Osteocyte (in vitro differentiated cells): ENCODE data around the gene FAM131A. TPM values are rescaled to one million over a fixed set of nuclear protein-coding genes. Genes with fewer than 3 reads are reported as not detected.
A peak's percentile ranks its signal among the peaks of the same experiment; 100 is the strongest.

Source experiments
- DNase-seq: peaks from one replicate; pipeline ENCODE4 v3.0.0; 2021; ENCODE audit warnings: mixed read lengths; ENCODE audit not compliant: unreplicated experiment; ENCODE audit errors: extremely low spot score
- H3K27ac Mint-ChIP-seq: one replicate; pipeline ENCODE4 v1.8.0; 2021; ENCODE audit warnings: mild to moderate bottlenecking, mixed read lengths; ENCODE audit not compliant: unreplicated experiment
- H3K27me3 Mint-ChIP-seq: one replicate; pipeline ENCODE4 v1.8.0; 2021; ENCODE audit warnings: mixed read lengths; ENCODE audit not compliant: unreplicated experiment
- H3K36me3 Mint-ChIP-seq: one replicate; pipeline ENCODE4 v1.8.0; 2021; ENCODE audit warnings: mixed read lengths; ENCODE audit not compliant: unreplicated experiment
- H3K4me1 Mint-ChIP-seq: one replicate; pipeline ENCODE4 v1.8.0; 2021; ENCODE audit warnings: mixed read lengths; ENCODE audit not compliant: unreplicated experiment
- H3K4me3 Mint-ChIP-seq: one replicate; pipeline ENCODE4 v1.8.0; 2021; ENCODE audit warnings: mild to moderate bottlenecking, moderate library complexity, mixed read lengths; ENCODE audit not compliant: unreplicated experiment
- H3K9me3 Mint-ChIP-seq: one replicate; pipeline ENCODE4 v1.8.0; 2021; ENCODE audit warnings: mixed read lengths; ENCODE audit not compliant: unreplicated experiment
- CTCF ChIP-seq: fragments of 200-600 bp; sonication (generic); IDR thresholded peaks from 2 replicates; pipeline ENCODE4 v1.5.0; 2021; ENCODE audit warnings: antibody characterized with exemption, mild to moderate bottlenecking, moderate library complexity
- total RNA-seq: library from RNA; stranded (reverse); gene quantifications from 2 replicates; pipeline ENCODE4 v1.2.1, GENCODE V29; 2021

Gene FAM131A
- total RNA-seq, 1 donor from 2014 or later: 11.3 TPM

- no peaks in the 10 kb centered on the region for H3K27me3 Mint-ChIP-seq
- no peaks in the 10 kb centered on the region for H3K9me3 Mint-ChIP-seq
- peak; percentile 98 for DNase-seq
- peaks cover 14% of the 10 kb centered on the region for H3K36me3 Mint-ChIP-seq
- H3K27ac Mint-ChIP-seq: peak within 1 kb of the TSS; percentile 82
- no peak for TF ChIP-seq CTCF
- peak within 1 kb of the TSS; percentile 82 for H3K4me3 Mint-ChIP-seq
- peaks cover 31% of the 10 kb centered on the region for H3K4me1 Mint-ChIP-seq
Observed at GRCh38 chr3:184314363-184314699, 23.1 kb upstream of the FAM131A start, which contains the start of gene EIF4G1. TSS of gene EIF4G1 (plus strand) at chr3:184314606. CDS start at chr3:184315797, 1,191 bp downstream.

GRCh38 chr3:184314700-184315542 is 22.5 kb upstream of the FAM131A start:
- DNase-seq: peak; percentile 91
- H3K27ac Mint-ChIP-seq: peak overlapping the region; percentile 81
- peak overlapping the region; percentile 82 for H3K4me3 Mint-ChIP-seq
- peaks cover 37% of the 10 kb centered on the region for H3K4me1 Mint-ChIP-seq
- H3K36me3 Mint-ChIP-seq: peaks cover 13% of the 10 kb centered on the region
- TF ChIP-seq CTCF: no peak
- no peaks in the 10 kb centered on the region for H3K9me3 Mint-ChIP-seq
- no peaks in the 10 kb centered on the region for H3K27me3 Mint-ChIP-seq

DNA sequence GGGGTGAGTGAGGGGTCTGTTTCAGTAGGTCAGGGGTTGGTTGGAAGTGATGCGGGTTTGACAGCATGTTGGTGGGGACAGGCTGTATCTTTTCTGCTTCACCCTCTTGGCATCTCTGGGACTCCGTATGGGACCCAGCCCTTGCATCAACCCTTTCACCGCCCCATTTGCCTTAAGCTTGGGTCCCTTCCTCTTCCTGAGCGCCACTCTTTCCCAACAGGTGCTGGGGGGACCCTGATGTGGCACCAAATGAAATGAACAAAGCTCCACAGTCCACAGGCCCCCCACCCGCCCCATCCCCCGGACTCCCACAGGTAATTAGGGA is 21.9 kb upstream of the FAM131A start:
- TF ChIP-seq CTCF: no peak
- DNase-seq: no peak
- H3K36me3 Mint-ChIP-seq: peaks cover 13% of the 10 kb centered on the region
- H3K9me3 Mint-ChIP-seq: no peaks in the 10 kb centered on the region
- peak overlapping the region; percentile 79 for H3K4me3 Mint-ChIP-seq
- peak overlapping the region; percentile 81 for H3K27ac Mint-ChIP-seq
- H3K4me1 Mint-ChIP-seq: peaks cover 41% of the 10 kb centered on the region
- no peaks in the 10 kb centered on the region for H3K27me3 Mint-ChIP-seq

- Mint-ChIP-seq H3K4me3 (peak overlapping the region; percentile 79), H3K27me3 (no peaks in the 10 kb centered on the region), H3K4me1 (peaks cover 43% of the 10 kb centered on the region), H3K9me3 (no peaks in the 10 kb centered on the region), H3K36me3 (peaks cover 18% of the 10 kb centered on the region), H3K27ac (peak overlapping the region; percentile 75)
- TF ChIP-seq CTCF: no peak
- DNase-seq: no peak
Observed at GRCh38 chr3:184315871-184316661, 21.3 kb upstream of the FAM131A start.

GRCh38 chr3:184316792-184317191 is 20.6 kb upstream of the FAM131A start:
- Mint-ChIP-seq H3K9me3 (no peaks in the 10 kb centered on the region), H3K27me3 (no peaks in the 10 kb centered on the region), H3K4me3 (peak overlapping the region; percentile 79), H3K27ac (peak overlapping the region; percentile 75), H3K36me3 (peaks cover 25% of the 10 kb centered on the region), H3K4me1 (peaks cover 43% of the 10 kb centered on the region)
- no peak for TF ChIP-seq CTCF
- DNase-seq: no peak
